Subcutaneous abdominal adipose tissue (tissue), 5 donors: ENCODE results near the gene TULP4.

Experiments
- H3K27ac ChIP-seq: one replicate; pipeline ENCODE4 v1.7.0; 2013; ENCODE audit warnings: low read depth, mild to moderate bottlenecking, inconsistent platforms, low read length, moderate library complexity
- H3K27me3 ChIP-seq, 5 donors: one replicate each; pipeline ENCODE4 v1.7.0; 2013; ENCODE audit warnings: low read length in 5 of 5, inconsistent platforms in 1 of 5; ENCODE audit not compliant: control insufficient read depth in 5 of 5, insufficient read depth in 4 of 5
- H3K36me3 ChIP-seq, 5 donors: one replicate each; pipeline ENCODE4 v1.7.0; 2013; ENCODE audit warnings: low read length in 5 of 5; ENCODE audit not compliant: control insufficient read depth in 5 of 5, insufficient read depth in 5 of 5
- H3K4me1 ChIP-seq, 5 donors: one replicate each; pipeline ENCODE4 v1.7.0; 2013; ENCODE audit warnings: low read length in 5 of 5, mild to moderate bottlenecking in 3 of 5, moderate library complexity in 1 of 5; ENCODE audit not compliant: control insufficient read depth in 5 of 5, insufficient read depth in 5 of 5
- H3K4me3 ChIP-seq, 5 donors: one replicate each; pipeline ENCODE4 v1.7.0; 2013; ENCODE audit warnings: low read length in 5 of 5, low read depth in 1 of 5
- H3K9ac ChIP-seq, 5 donors: one replicate each; pipeline ENCODE4 v1.7.0; 2013; ENCODE audit warnings: low read length in 5 of 5, mild to moderate bottlenecking in 4 of 5, moderate library complexity in 3 of 5
- H3K9me3 ChIP-seq, 5 donors: one replicate each; pipeline ENCODE4 v1.7.0; 2013; ENCODE audit warnings: low read length in 5 of 5; ENCODE audit not compliant: control insufficient read depth in 5 of 5
- donor health status: healthy.
- donor health status: healthy.
- donor health status: healthy.
- donor health status: healthy.
- donor health status: healthy.

The TULP4 gene

DNA sequence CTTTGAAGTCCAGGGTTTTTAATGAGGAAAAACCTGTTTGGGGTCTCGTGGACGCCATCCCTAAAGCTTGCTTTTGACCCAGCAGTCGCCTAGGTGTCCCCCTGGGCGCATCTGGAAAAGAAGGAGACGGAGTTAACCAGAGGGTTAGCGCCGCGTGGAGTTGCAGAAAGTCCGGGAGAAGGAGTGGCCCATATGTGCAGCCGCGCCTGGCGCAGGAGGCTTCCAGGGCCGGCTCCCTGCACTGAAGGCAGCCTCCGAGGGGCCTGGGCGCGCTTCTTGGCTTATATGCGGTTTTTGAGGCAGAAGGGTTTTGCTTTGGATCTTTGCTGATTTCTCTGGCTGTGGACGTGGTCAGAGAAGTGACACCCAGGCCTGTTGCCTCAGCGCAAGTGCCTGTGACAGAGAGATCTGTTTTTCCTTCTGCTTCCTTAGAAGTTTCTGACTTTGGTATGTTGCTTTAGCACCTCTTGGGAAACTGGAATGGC, 248.6 kb downstream of the TULP4 start:
- Histone ChIP-seq H3K9me3 (no peaks in the 10 kb centered on the region), H3K9ac (peak overlapping the region; percentile 38 to 89 (median 78)), H3K36me3 (no peaks in the 10 kb centered on the region), H3K4me1 (peaks cover 4 to 34% (median 25%) of the 10 kb centered on the region in 5 donors), H3K27me3 (no peaks in the 10 kb centered on the region), H3K27ac (no peak overlapping the region), H3K4me3 (peak overlapping the region; percentile 74 to 93 (median 83))
